ENCODE results near the gene RERG. TPM values are rescaled to one million over a fixed set of nuclear protein-coding genes. Genes with fewer than 3 reads are reported as not detected.

RERG gene
- total RNA-seq, 1 experiment from 2014 or later, result not detected

- H3K27me3 Mint-ChIP-seq (ENCODE audit: insufficient read depth, unreplicated experiment), result peaks cover 25% of the 10 kb centered on the region
- Histone ChIP-seq H3K4me3 (ENCODE audit: low read depth, low read length) (no peak overlapping the region), H3K36me3 (ENCODE audit: control insufficient read depth, insufficient read depth, low read length) (no peaks in the 10 kb centered on the region), H3K4me1 (no peaks in the 10 kb centered on the region), H3K27me3 (replicated peaks; ENCODE audit: control insufficient read depth, insufficient read depth, low read length) (no peaks in the 10 kb centered on the region), H3K9me3 (no peaks in the 10 kb centered on the region)
- ChIA-PET CTCF (no interaction called here), POLR2A (no interaction called here)
- no peak overlapping the region for H3K4me3 Mint-ChIP-seq (ENCODE audit: unreplicated experiment)
- H3K36me3 Mint-ChIP-seq (ENCODE audit: insufficient read depth, unreplicated experiment), result peaks cover 5% of the 10 kb centered on the region
- no peaks in the 10 kb centered on the region for H3K9me3 Mint-ChIP-seq (ENCODE audit: unreplicated experiment)
- TF ChIP-seq CTCF (IDR thresholded peaks at IDR 0.05; ENCODE audit: insufficient read depth in 1 of 2, low read depth in 1 of 2, low read length in 1 of 2, severe bottlenecking in 1 of 2, unreplicated experiment in 1 of 2), result no peak
- H3K4me1 Mint-ChIP-seq (ENCODE audit: low read depth, unreplicated experiment), result no peaks in the 10 kb centered on the region
- no peak overlapping the region for H3K27ac Mint-ChIP-seq (ENCODE audit: unreplicated experiment)
- no peak for DNase-seq
- no TSS peak for BruUV-seq (replicated peaks)
- intact Hi-C loops (cut with micrococcal nuclease; ENCODE audit: unreplicated experiment), result no loop called here
These were observed 57.9 kb downstream of the RERG start for GRCh38 chr12:15163030-15163976.

- CTCF ChIA-PET, result no interaction called here
- no peaks in the 10 kb centered on the region for H3K9me3 Mint-ChIP-seq (ENCODE audit: unreplicated experiment)
- no peak for TF ChIP-seq CTCF (IDR thresholded peaks at IDR 0.05; ENCODE audit: insufficient read depth in 1 of 2, low read depth in 1 of 2, low read length in 1 of 2, severe bottlenecking in 1 of 2, unreplicated experiment in 1 of 2)
- Histone ChIP-seq H3K27me3 (replicated peaks; ENCODE audit: control insufficient read depth, insufficient read depth, low read length) (no peaks in the 10 kb centered on the region), H3K36me3 (ENCODE audit: control insufficient read depth, insufficient read depth, low read length) (no peaks in the 10 kb centered on the region), H3K9me3 (no peaks in the 10 kb centered on the region), H3K4me3 (ENCODE audit: low read depth, low read length) (no peak overlapping the region), H3K4me1 (no peaks in the 10 kb centered on the region)
- peaks cover 20% of the 10 kb centered on the region for H3K27me3 Mint-ChIP-seq (ENCODE audit: insufficient read depth, unreplicated experiment)
- no peak for DNase-seq
- POLR2A ChIA-PET, result no interaction called here
- intact Hi-C loops (cut with micrococcal nuclease; ENCODE audit: unreplicated experiment), result no loop called here
- H3K4me1 Mint-ChIP-seq (ENCODE audit: low read depth, unreplicated experiment), result no peaks in the 10 kb centered on the region
- H3K4me3 Mint-ChIP-seq (ENCODE audit: unreplicated experiment), result no peak overlapping the region
- BruUV-seq (replicated peaks), result no TSS peak
- no peaks in the 10 kb centered on the region for H3K36me3 Mint-ChIP-seq (ENCODE audit: insufficient read depth, unreplicated experiment)
- H3K27ac Mint-ChIP-seq (ENCODE audit: unreplicated experiment), result no peak overlapping the region
These were observed 63.1 kb downstream of the RERG start for GRCh38 chr12:15158083-15158482.

GRCh38 chr12:15157269-15157671, 63.9 kb downstream of the RERG start:
- Mint-ChIP-seq H3K36me3 (ENCODE audit: insufficient read depth, unreplicated experiment) (no peaks in the 10 kb centered on the region), H3K4me1 (ENCODE audit: low read depth, unreplicated experiment) (no peaks in the 10 kb centered on the region)
- CTCF ChIA-PET, result no interaction called here

More at GRCh38 chr12:15157269-15157671, 63.9 kb downstream of the RERG start:
- Histone ChIP-seq H3K36me3 (ENCODE audit: control insufficient read depth, insufficient read depth, low read length) (no peaks in the 10 kb centered on the region), H3K4me3 (ENCODE audit: low read depth, low read length) (no peak overlapping the region), H3K9me3 (no peaks in the 10 kb centered on the region), H3K27me3 (replicated peaks; ENCODE audit: control insufficient read depth, insufficient read depth, low read length) (no peaks in the 10 kb centered on the region), H3K4me1 (no peaks in the 10 kb centered on the region)
- Mint-ChIP-seq H3K9me3 (ENCODE audit: unreplicated experiment) (no peaks in the 10 kb centered on the region), H3K4me3 (ENCODE audit: unreplicated experiment) (no peak overlapping the region), H3K27ac (ENCODE audit: unreplicated experiment) (no peak overlapping the region), H3K27me3 (ENCODE audit: insufficient read depth, unreplicated experiment) (peaks cover 17% of the 10 kb centered on the region)
- TF ChIP-seq CTCF (IDR thresholded peaks at IDR 0.05; ENCODE audit: insufficient read depth in 1 of 2, low read depth in 1 of 2, low read length in 1 of 2, severe bottlenecking in 1 of 2, unreplicated experiment in 1 of 2), result no peak
- no TSS peak for BruUV-seq (replicated peaks)
- intact Hi-C loops (cut with micrococcal nuclease; ENCODE audit: unreplicated experiment), result no loop called here
- DNase-seq, result no peak
- POLR2A ChIA-PET, result no interaction called here

All from Caco-2 (cell line).